ENCODE measurements around the gene CABCOCO1. TPM values are rescaled to one million over a fixed set of nuclear protein-coding genes. Genes with fewer than 3 reads are reported as not detected.
"Not testable (repeated sequence)": the region's sequence is repeated elsewhere in the genome, so short reads cannot be mapped to it uniquely, and the experiment has no call there.

CABCOCO1 gene
- total RNA-seq, 2 experiments from 2014 or later: not detected

- Mint-ChIP-seq H3K9me3 (peaks cover 3% of the 10 kb centered on the region), H3K4me3 (no peak overlapping the region), H3K36me3 (ENCODE audit: low read depth) (no peaks in the 10 kb centered on the region), H3K27ac (no peak overlapping the region), H3K27me3 (peaks cover 30% of the 10 kb centered on the region), H3K4me1 (ENCODE audit: low read depth) (no peaks in the 10 kb centered on the region)
- intact Hi-C loops (cut with micrococcal nuclease): no loop called here
- no peak for ATAC-seq
- no peak for TF ChIP-seq CTCF (IDR thresholded peaks at IDR 0.05)
- ChIA-PET CTCF (interaction anchor here (0.8 to 3.1 kb wide), 11 partner anchors 9 to 916 kb away, joined by 3 to 10 read pairs (median 4); no protein-coding TSS in a partner anchor), POLR2A (no interaction called here)
- no peak for DNase-seq
Measured at GRCh38 chr10:61732629-61733278, 70.0 kb downstream of the CABCOCO1 start.

GRCh38 chr10:61733358-61733940, 70.7 kb downstream of the CABCOCO1 start:
- Mint-ChIP-seq H3K9me3 (peaks cover 3% of the 10 kb centered on the region), H3K27me3 (peaks cover 28% of the 10 kb centered on the region), H3K27ac (no peak overlapping the region), H3K4me3 (no peak overlapping the region), H3K36me3 (ENCODE audit: low read depth) (no peaks in the 10 kb centered on the region), H3K4me1 (ENCODE audit: low read depth) (no peaks in the 10 kb centered on the region)
- no peak for ATAC-seq
- peak; percentile 26 for DNase-seq
- ChIA-PET CTCF (interaction anchor here (1.0 to 3.1 kb wide), 9 partner anchors 8 to 917 kb away, joined by 3 to 10 read pairs (median 4); no protein-coding TSS in a partner anchor), POLR2A (no interaction called here)
- peak; percentile 66 for TF ChIP-seq CTCF (IDR thresholded peaks at IDR 0.05)
- intact Hi-C loops (cut with micrococcal nuclease): no loop called here

- no peak for TF ChIP-seq CTCF (IDR thresholded peaks at IDR 0.05)
- H3K4me1 Mint-ChIP-seq (ENCODE audit: low read depth): no peaks in the 10 kb centered on the region
- POLR2A ChIA-PET: no interaction called here
- DNase-seq: no peak
- ATAC-seq: no peak
- intact Hi-C loops (cut with micrococcal nuclease): no loop called here
- no peak overlapping the region for H3K4me3 Mint-ChIP-seq
- no peaks in the 10 kb centered on the region for H3K36me3 Mint-ChIP-seq (ENCODE audit: low read depth)
- peaks cover 22% of the 10 kb centered on the region for H3K27me3 Mint-ChIP-seq
- H3K27ac Mint-ChIP-seq: no peak overlapping the region
- H3K9me3 Mint-ChIP-seq: peaks cover 3% of the 10 kb centered on the region
- CTCF ChIA-PET: interaction anchor here (1.4 to 2.4 kb wide), 2 partner anchors 99 to 103 kb away, joined by 3 to 5 read pairs; no protein-coding TSS in a partner anchor
Measured at GRCh38 chr10:61735882-61736281, 73.2 kb downstream of the CABCOCO1 start.

GRCh38 chr10:61737455-61737854, 74.7 kb downstream of the CABCOCO1 start:
- peaks cover 21% of the 10 kb centered on the region for H3K27me3 Mint-ChIP-seq
- H3K36me3 Mint-ChIP-seq (ENCODE audit: low read depth); POLR2A ChIA-PET; H3K27ac Mint-ChIP-seq; H3K9me3 Mint-ChIP-seq; DNase-seq; H3K4me1 Mint-ChIP-seq (ENCODE audit: low read depth); ATAC-seq; intact Hi-C loops (cut with micrococcal nuclease); H3K4me3 Mint-ChIP-seq: not testable (repeated sequence)
- CTCF ChIA-PET: interaction anchor here (0.8 to 1.5 kb wide), 2 partner anchors 13 to 596 kb away, joined by 3 to 5 read pairs; no protein-coding TSS in a partner anchor

GRCh38 chr10:61742812-61743211, 80.1 kb downstream of the CABCOCO1 start:
- Mint-ChIP-seq H3K36me3 (ENCODE audit: low read depth) (no peaks in the 10 kb centered on the region), H3K9me3 (peaks cover 1% of the 10 kb centered on the region), H3K27ac (no peak overlapping the region), H3K27me3 (peaks cover 2% of the 10 kb centered on the region), H3K4me1 (ENCODE audit: low read depth) (no peaks in the 10 kb centered on the region), H3K4me3 (no peak overlapping the region)
- ChIA-PET POLR2A (no interaction called here), CTCF (interaction anchor here (2.1 kb wide), 1 partner anchor 9 kb away, joined by 10 read pairs; no protein-coding TSS in a partner anchor)
- DNase-seq: no peak
- intact Hi-C loops (cut with micrococcal nuclease): no loop called here
- ATAC-seq: no peak
- no peak for TF ChIP-seq CTCF (IDR thresholded peaks at IDR 0.05)

Measured in activated CD8-positive, alpha-beta T cell treated with anti-CD3 and anti-CD28 coated beads for 36 hours (primary cell).